HepG2 (cell line): ENCODE data around the gene IGFALS. TPM values are rescaled to one million over a fixed set of nuclear protein-coding genes. Genes with fewer than 3 reads are reported as not detected.

Experiments
- BRD4 ChIP-seq: sonication (generic); formaldehyde crosslinking; IDR thresholded peaks from 2 replicates; pipeline ENCODE4 v1.4.0; 2020; ENCODE audit warnings: missing genetic modification reagents
- HES4 ChIP-seq: sonication (generic); formaldehyde crosslinking; IDR thresholded peaks from 2 replicates; pipeline ENCODE4 v1.9.0; 2021; ENCODE audit warnings: mild to moderate bottlenecking, missing genetic modification reagents, borderline replicate concordance
- JUND ChIP-seq: sonication (generic); formaldehyde crosslinking; IDR thresholded peaks from 2 replicates; pipeline ENCODE4 v1.8.0; 2022; ENCODE audit warnings: mild to moderate bottlenecking, missing genetic modification reagents
- MTF1 ChIP-seq: sonication (generic); formaldehyde crosslinking; IDR thresholded peaks from 2 replicates; pipeline ENCODE4 v1.5.0; 2020; ENCODE audit warnings: missing genetic modification reagents
- MXD4 ChIP-seq: IDR thresholded peaks from 2 replicates; pipeline ENCODE4 v1.6.1; 2016; ENCODE audit warnings: mild to moderate bottlenecking, missing biosample characterization, missing genetic modification reagents
- NCOA1 ChIP-seq: sonication (generic); formaldehyde crosslinking; IDR thresholded peaks from 2 replicates; pipeline ENCODE4 v1.9.0; 2021; ENCODE audit warnings: missing genetic modification reagents
- RELA ChIP-seq: sonication (generic); formaldehyde crosslinking; IDR thresholded peaks from 2 replicates; pipeline ENCODE4 v1.4.0; 2020; ENCODE audit warnings: missing genetic modification reagents
- TARDBP ChIP-seq: sonication (generic); formaldehyde crosslinking; IDR thresholded peaks from 2 replicates; pipeline ENCODE4 v1.8.0; 2022; ENCODE audit warnings: mild to moderate bottlenecking, missing genetic modification reagents
- TRIM24 ChIP-seq: sonication (generic); formaldehyde crosslinking; IDR thresholded peaks from 2 replicates; pipeline ENCODE4 v1.8.0; 2022; ENCODE audit warnings: mild to moderate bottlenecking, missing genetic modification reagents
- ZMYM3 ChIP-seq: sonication (generic); formaldehyde crosslinking; IDR thresholded peaks from 2 replicates; pipeline ENCODE4 v1.5.1; 2020; ENCODE audit warnings: mild to moderate bottlenecking, missing genetic modification reagents
- ZNF326 ChIP-seq: sonication (generic); formaldehyde crosslinking; IDR thresholded peaks from 2 replicates; pipeline ENCODE4 v1.4.0; 2020; ENCODE audit warnings: missing genetic modification reagents, borderline replicate concordance
- ZNF354B ChIP-seq: sonication (generic); formaldehyde crosslinking; IDR thresholded peaks from 2 replicates; pipeline ENCODE4 v1.8.0; 2022; ENCODE audit warnings: mild to moderate bottlenecking, missing genetic modification reagents
- ZNF441 ChIP-seq: sonication (generic); formaldehyde crosslinking; IDR thresholded peaks from 2 replicates; pipeline ENCODE4 v1.7.0; 2021; ENCODE audit warnings: missing genetic modification reagents, borderline replicate concordance
- ZNF629 ChIP-seq: sonication (generic); formaldehyde crosslinking; conservative IDR thresholded peaks from 2 replicates; pipeline ENCODE4 v1.5.0; 2020; ENCODE audit warnings: missing genetic modification reagents
- ZNF670 ChIP-seq: sonication (generic); formaldehyde crosslinking; IDR thresholded peaks from 2 replicates; pipeline ENCODE4 v1.8.0; 2022; ENCODE audit warnings: mild to moderate bottlenecking, missing genetic modification reagents, borderline replicate concordance
- polyA plus RNA-seq, 8 experiments: library from polyadenylated mRNA; depleted of rRNA in 3 of 8; stranded (reverse) in 7 of 8; unstranded in 1 of 8; fragments of >200 nt; fragmentation: Illumina TruSeq in 4 of 8; extraction: Trizol in 4 of 8; gene quantifications; 2 replicates each; pipeline versions ENCODE4 v1.2.1 to v1.2.3, GENCODE V29; 2011 to 2016; ENCODE audit warnings: low read depth in 4 of 8, missing spikeins in 1 of 8, mixed read lengths in 1 of 8; ENCODE audit not compliant: insufficient read depth in 1 of 8
- total RNA-seq, 5 experiments: library from RNA; depleted of rRNA; stranded (reverse); fragments of >200 nt; fragmentation: Illumina TruSeq; extraction: Trizol; gene quantifications; 2 replicates each; pipeline ENCODE4 v1.2.3, GENCODE V29; 2016; ENCODE audit warnings: low read depth in 1 of 5
- TF ChIP-seq, protein P1 (sequence below): sonication (generic); formaldehyde crosslinking; IDR thresholded peaks from 2 replicates; pipeline ENCODE4 v1.5.0; 2020; ENCODE audit warnings: mild to moderate bottlenecking, missing genetic modification reagents, moderate library complexity
- TF ChIP-seq, protein P2 (sequence below): sonication (generic); formaldehyde crosslinking; IDR thresholded peaks from 2 replicates; pipeline ENCODE4 v1.5.0; 2020; ENCODE audit warnings: mild to moderate bottlenecking, missing genetic modification reagents, borderline replicate concordance
- TF ChIP-seq, protein P3 (sequence below): IDR thresholded peaks from 2 replicates; pipeline ENCODE4 v1.6.1; 2016; ENCODE audit warnings: low read depth, borderline replicate concordance
- TF ChIP-seq, protein P4 (sequence below): sonication (generic); formaldehyde crosslinking; IDR thresholded peaks from 2 replicates; pipeline ENCODE4 v1.8.1; 2023; ENCODE audit warnings: mild to moderate bottlenecking, moderate library complexity, missing genetic modification reagents
- TF ChIP-seq, protein P5 (sequence below), 2 experiments: sonication (generic) in 1 of 2; formaldehyde crosslinking in 1 of 2; IDR thresholded peaks; 2 replicates each; pipeline versions ENCODE4 v1.5.1 to v1.6.1; 2011 to 2020; ENCODE audit warnings: borderline replicate concordance in 1 of 2, low read depth in 1 of 2, low read length in 1 of 2, mild to moderate bottlenecking in 1 of 2, missing genetic modification reagents in 1 of 2, moderate library complexity in 1 of 2
- TF ChIP-seq, protein P6 (sequence below): sonication (generic); formaldehyde crosslinking; IDR thresholded peaks from 2 replicates; pipeline ENCODE4 v1.4.0; 2020; ENCODE audit warnings: mild to moderate bottlenecking, missing genetic modification reagents

Gene IGFALS
- total and polyA plus RNA-seq, 2 of the 13 experiments (the other 11 are each of a cell fraction or from before 2014, with no cell fraction given) = 0.34 to 2.4 TPM

DNA sequence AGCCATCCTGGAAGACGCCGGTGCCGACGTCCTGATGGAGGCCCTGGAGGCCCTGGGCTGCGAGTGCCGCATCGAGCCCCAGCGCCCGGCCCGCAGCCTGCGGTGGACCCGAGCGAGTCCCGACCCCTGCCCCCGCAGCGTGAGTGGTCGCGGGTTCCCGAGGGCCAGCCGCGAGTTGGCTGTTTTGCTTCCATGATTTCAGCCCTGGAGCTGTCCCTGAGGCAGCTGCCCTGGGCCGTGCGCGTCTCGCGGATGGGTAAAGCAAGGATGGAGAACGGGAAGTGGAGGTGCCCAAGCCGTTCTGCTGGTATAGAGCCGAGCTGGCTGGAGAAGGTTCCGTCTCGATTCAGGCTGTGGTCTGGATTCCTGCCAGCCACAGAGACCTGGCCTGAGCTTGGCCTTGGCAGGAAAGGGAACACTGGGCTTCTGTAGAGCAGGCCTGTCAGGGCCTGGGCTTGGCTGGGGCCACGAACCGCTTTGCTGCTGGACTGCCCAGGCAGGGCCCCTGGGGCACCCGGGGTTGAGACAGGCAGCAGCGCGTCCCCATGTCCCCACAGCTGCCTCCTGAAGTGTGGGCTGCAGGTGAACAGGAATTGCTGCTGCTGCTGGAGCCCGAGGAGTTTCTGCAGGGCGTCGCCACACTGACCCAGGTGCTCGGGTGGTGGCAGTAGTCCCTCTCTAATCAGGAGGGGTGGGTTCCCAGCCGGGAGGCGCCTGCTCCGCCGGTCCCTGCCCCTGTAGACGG lies 19.6 kb downstream of the IGFALS start (continued):
- TF ChIP-seq, protein P1, sequence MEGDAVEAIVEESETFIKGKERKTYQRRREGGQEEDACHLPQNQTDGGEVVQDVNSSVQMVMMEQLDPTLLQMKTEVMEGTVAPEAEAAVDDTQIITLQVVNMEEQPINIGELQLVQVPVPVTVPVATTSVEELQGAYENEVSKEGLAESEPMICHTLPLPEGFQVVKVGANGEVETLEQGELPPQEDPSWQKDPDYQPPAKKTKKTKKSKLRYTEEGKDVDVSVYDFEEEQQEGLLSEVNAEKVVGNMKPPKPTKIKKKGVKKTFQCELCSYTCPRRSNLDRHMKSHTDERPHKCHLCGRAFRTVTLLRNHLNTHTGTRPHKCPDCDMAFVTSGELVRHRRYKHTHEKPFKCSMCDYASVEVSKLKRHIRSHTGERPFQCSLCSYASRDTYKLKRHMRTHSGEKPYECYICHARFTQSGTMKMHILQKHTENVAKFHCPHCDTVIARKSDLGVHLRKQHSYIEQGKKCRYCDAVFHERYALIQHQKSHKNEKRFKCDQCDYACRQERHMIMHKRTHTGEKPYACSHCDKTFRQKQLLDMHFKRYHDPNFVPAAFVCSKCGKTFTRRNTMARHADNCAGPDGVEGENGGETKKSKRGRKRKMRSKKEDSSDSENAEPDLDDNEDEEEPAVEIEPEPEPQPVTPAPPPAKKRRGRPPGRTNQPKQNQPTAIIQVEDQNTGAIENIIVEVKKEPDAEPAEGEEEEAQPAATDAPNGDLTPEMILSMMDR = peak; percentile 27
- TF ChIP-seq BRD4 (CRISPR knock-in tag) (no peak), ZNF326 (CRISPR knock-in tag) (no peak), MTF1 (CRISPR knock-in tag) (no peak), ZNF441 (CRISPR knock-in tag) (0 out of 2 replicates have a peak, but pooled peaks have one; percentile 17), TRIM24 (CRISPR knock-in tag) (0 out of 2 replicates have a peak, but pooled peaks have one; percentile 53), ZMYM3 (CRISPR knock-in tag) (no peak), ZNF629 (no peak), MXD4 (CRISPR knock-in tag) (no peak), ZNF670 (CRISPR knock-in tag) (0 out of 2 replicates have a peak, but pooled peaks have one; percentile 6), NCOA1 (CRISPR knock-in tag) (0 out of 2 replicates have a peak, but pooled peaks have one; percentile 9), ZNF354B (CRISPR knock-in tag) (no peak), HES4 (CRISPR knock-in tag) (peak; percentile 55; the same call in 1 of the 2 replicates), TARDBP (no peak), JUND (no peak), RELA (CRISPR knock-in tag) (no peak)
- TF ChIP-seq, protein P2, sequence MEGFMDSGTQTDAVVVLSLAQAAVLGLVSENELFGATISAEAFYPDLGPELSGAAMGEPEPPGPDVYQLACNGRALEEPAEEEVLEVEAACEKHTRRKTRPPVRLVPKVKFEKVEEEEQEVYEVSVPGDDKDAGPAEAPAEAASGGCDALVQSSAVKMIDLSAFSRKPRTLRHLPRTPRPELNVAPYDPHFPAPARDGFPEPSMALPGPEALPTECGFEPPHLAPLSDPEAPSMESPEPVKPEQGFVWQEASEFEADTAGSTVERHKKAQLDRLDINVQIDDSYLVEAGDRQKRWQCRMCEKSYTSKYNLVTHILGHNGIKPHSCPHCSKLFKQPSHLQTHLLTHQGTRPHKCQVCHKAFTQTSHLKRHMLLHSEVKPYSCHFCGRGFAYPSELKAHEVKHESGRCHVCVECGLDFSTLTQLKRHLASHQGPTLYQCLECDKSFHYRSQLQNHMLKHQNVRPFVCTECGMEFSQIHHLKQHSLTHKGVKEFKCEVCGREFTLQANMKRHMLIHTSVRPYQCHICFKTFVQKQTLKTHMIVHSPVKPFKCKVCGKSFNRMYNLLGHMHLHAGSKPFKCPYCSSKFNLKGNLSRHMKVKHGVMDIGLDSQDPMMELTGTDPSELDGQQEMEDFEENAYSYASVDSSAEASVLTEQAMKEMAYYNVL (CRISPR knock-in tag) = no peak
- TF ChIP-seq, protein P3, sequence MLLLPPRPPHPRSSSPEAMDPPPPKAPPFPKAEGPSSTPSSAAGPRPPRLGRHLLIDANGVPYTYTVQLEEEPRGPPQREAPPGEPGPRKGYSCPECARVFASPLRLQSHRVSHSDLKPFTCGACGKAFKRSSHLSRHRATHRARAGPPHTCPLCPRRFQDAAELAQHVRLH = no peak
- TF ChIP-seq, protein P4, sequence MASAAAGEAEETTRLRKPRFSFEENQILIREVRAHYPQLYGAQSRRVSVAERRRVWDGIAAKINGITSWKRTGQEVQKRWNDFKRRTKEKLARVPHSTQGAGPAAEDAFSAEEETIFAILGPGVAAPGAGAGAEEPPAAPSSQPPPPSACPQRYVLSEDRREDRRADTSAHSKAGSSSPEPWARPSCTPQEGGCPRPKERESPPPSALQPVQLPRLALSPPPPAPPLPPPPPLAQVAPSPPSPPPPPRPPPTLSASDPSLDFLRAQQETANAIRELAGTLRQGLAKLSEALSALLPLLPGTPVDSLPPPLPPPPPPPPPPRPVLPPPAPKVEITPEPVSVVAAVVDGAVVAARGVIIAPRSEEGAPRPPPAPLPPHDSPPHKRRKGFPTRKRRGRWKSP = no peak; the same call in 1 of the 2 replicates
- TF ChIP-seq, protein P5, sequence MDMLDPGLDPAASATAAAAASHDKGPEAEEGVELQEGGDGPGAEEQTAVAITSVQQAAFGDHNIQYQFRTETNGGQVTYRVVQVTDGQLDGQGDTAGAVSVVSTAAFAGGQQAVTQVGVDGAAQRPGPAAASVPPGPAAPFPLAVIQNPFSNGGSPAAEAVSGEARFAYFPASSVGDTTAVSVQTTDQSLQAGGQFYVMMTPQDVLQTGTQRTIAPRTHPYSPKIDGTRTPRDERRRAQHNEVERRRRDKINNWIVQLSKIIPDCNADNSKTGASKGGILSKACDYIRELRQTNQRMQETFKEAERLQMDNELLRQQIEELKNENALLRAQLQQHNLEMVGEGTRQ (IDR thresholded peaks at IDR 0.05; ENCODE audit: low read depth, low read length) = no peak
- TF ChIP-seq, protein P5 (CRISPR knock-in tag; IDR thresholded peaks at IDR 0.05; ENCODE audit: borderline replicate concordance) = 0 out of 2 replicates have a peak, but pooled peaks have one; percentile 11
- TF ChIP-seq, protein P6, sequence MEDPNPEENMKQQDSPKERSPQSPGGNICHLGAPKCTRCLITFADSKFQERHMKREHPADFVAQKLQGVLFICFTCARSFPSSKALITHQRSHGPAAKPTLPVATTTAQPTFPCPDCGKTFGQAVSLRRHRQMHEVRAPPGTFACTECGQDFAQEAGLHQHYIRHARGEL (CRISPR knock-in tag) = peak; percentile 49; the same call in 1 of the 2 replicates
